Measurements from ENCODE around the gene PTRHD1.

DNA sequence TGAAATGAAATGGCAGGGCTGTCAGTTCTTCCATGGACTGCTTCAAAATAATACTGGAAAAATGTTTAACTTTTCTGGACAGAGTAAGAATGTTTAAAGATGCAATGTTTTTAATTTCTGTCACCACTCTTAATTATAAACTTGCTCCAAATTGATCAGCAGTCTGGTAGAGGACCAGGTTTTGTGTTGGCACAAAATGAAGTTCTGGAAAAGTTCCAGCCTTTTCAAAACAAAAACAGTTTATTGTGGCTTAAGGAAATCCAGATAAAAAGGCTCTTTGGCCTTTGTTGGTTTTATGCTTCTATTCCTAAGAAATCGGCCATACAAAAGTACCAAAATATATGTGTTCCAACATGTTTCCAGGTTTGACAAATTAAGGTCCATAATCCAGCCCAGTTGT is 48.8 kb downstream of the PTRHD1 start:
- TF ChIP-seq POLR2AphosphoS5 (IDR thresholded peaks at IDR 0.05) (no peak), POLR2A (IDR thresholded peaks at IDR 0.05) (no peak)
- TF ChIP-seq, protein P1, sequence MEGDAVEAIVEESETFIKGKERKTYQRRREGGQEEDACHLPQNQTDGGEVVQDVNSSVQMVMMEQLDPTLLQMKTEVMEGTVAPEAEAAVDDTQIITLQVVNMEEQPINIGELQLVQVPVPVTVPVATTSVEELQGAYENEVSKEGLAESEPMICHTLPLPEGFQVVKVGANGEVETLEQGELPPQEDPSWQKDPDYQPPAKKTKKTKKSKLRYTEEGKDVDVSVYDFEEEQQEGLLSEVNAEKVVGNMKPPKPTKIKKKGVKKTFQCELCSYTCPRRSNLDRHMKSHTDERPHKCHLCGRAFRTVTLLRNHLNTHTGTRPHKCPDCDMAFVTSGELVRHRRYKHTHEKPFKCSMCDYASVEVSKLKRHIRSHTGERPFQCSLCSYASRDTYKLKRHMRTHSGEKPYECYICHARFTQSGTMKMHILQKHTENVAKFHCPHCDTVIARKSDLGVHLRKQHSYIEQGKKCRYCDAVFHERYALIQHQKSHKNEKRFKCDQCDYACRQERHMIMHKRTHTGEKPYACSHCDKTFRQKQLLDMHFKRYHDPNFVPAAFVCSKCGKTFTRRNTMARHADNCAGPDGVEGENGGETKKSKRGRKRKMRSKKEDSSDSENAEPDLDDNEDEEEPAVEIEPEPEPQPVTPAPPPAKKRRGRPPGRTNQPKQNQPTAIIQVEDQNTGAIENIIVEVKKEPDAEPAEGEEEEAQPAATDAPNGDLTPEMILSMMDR (IDR thresholded peaks at IDR 0.05), result no peak
